Activated T-cell treated with anti-CD3 and anti-CD28 coated beads, Interleukin-2, amount 50 U/mL, for 72 hours (primary cell): Measurements from ENCODE around the gene CACNA1C. TPM values are rescaled to one million over a fixed set of nuclear protein-coding genes. Genes with fewer than 3 reads are reported as not detected.

Experiments used
- ATAC-seq, 2 donors: fragments of 150-1000 bp; cut with Tn5 transposase; replicated peaks in 1 of 2; 2 replicates each; pipeline ENCODE4 v1.10.0; 2021; ENCODE audit warnings: moderate library complexity in 2 of 2, mild to moderate bottlenecking in 1 of 2
- DNase-seq, 2 donors: peaks; one replicate each; pipeline ENCODE4 v3.0.0; 2021 to 2022; ENCODE audit warnings: mixed read lengths in 1 of 2
- H3K27ac Mint-ChIP-seq: one replicate; pipeline ENCODE4 v1.8.0; 2022; ENCODE audit warnings: mild to moderate bottlenecking, moderate library complexity, mixed read lengths
- H3K27me3 Mint-ChIP-seq: one replicate; pipeline ENCODE4 v1.8.0; 2022; ENCODE audit warnings: low read depth, mixed read lengths
- H3K36me3 Mint-ChIP-seq, 2 donors: one replicate each; pipeline ENCODE4 v1.8.0; 2022; ENCODE audit warnings: mixed read lengths in 2 of 2, mild to moderate bottlenecking in 1 of 2; ENCODE audit not compliant: insufficient read depth in 2 of 2
- H3K4me1 Mint-ChIP-seq: one replicate; pipeline ENCODE4 v1.8.0; 2022; ENCODE audit warnings: low read depth, mixed read lengths
- H3K4me3 Mint-ChIP-seq, 2 donors: one replicate each; pipeline ENCODE4 v1.8.0; 2022; ENCODE audit warnings: mild to moderate bottlenecking in 2 of 2, mixed read lengths in 2 of 2, moderate library complexity in 2 of 2
- H3K9me3 Mint-ChIP-seq, 2 donors: one replicate each; pipeline ENCODE4 v1.8.0; 2022; ENCODE audit warnings: mixed read lengths in 2 of 2
- total RNA-seq, 2 donors: library from RNA; stranded (reverse); gene quantifications; one replicate each; pipeline ENCODE4 v1.2.3, GENCODE V29; 2022

CACNA1C gene
- total RNA-seq, 2 donors from 2014 or later: 0.14 to 0.21 TPM

DNA sequence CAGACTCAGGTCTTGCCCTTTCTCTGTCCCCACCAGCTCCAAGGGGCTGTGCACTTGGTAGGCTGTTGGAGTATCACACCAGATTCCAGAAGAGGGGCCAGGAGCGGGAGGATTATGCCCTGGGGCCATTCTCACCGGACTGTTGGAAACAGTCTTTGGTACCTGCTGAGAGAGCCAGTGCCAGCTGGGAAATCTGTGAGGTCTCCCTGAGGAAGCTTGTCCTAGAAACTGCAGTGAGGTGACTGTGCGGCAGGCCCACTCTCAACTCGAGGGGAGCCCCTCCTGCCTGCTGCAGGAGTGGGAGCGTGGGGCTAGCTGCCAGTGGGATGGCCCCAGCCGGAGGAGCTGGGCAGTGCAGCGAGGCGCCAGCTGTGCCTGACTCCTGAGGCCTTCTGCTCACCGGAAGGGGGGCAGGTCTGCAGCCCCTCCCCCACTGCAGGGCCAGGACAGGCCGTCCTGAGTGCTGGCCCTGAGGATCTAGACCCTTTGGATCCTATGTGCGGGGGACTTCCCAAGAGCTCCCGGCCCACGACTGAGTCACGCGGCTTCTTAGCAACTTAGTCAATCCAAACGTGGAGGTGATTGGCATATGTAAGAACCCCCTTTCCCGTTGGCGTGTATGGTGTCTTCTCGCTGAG, 295.2 kb downstream of the CACNA1C start:
- no peaks in the 10 kb centered on the region for H3K9me3 Mint-ChIP-seq
- H3K4me3 Mint-ChIP-seq: no peak overlapping the region
- no peak for DNase-seq
- H3K27ac Mint-ChIP-seq: no peak overlapping the region
- no peak for ATAC-seq
- H3K4me1 Mint-ChIP-seq: no peaks in the 10 kb centered on the region
- H3K36me3 Mint-ChIP-seq: no peaks in the 10 kb centered on the region
- peaks cover 37% of the 10 kb centered on the region for H3K27me3 Mint-ChIP-seq

DNA sequence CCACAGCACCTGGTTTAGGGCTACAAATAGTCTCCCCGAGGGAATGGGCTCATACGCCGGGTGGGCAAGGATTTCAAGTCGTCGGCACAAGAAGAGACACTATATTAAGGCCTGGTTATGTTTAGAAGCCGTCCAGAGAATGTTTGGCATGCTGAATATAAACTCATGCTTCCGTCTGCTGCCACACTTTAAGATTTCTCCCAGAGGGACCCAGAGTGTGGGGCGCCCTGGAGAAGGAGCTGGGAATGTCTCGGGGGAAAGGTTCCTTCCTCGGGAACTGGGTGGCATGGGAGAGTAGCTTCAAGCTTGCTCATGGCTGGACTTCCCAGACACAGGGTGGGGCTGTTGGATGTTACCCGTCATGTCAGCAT, 295.7 kb downstream of the CACNA1C start:
- Mint-ChIP-seq H3K9me3 (no peaks in the 10 kb centered on the region), H3K36me3 (no peaks in the 10 kb centered on the region), H3K27ac (no peak overlapping the region), H3K27me3 (peaks cover 39% of the 10 kb centered on the region), H3K4me3 (no peak overlapping the region), H3K4me1 (no peaks in the 10 kb centered on the region)
- DNase-seq (no peak), ATAC-seq (no peak)

DNA sequence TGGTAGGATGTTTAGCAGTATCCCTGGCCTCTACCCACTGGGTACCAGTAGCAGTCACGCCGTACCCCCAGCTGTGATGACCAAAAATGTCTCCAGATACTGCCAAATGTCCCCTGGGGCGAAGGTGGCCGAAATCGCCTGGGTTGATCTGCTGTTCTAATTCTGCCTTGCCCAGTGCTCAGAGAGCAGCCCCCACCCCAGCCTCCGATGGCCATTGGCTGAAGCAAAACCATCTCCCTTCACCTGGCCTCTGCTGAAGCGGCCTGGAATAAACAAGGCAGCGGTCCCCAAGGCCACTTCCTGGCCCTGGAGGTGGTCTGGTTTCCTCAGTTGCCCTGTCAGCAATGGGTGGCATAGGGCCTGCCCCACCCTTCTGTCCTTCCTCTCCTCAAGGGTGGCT, 298.4 kb downstream of the CACNA1C start:
- Mint-ChIP-seq H3K27me3 (peaks cover 31% of the 10 kb centered on the region), H3K36me3 (no peaks in the 10 kb centered on the region), H3K4me3 (no peak overlapping the region), H3K4me1 (no peaks in the 10 kb centered on the region), H3K9me3 (no peaks in the 10 kb centered on the region), H3K27ac (no peak overlapping the region)
- DNase-seq (no peak), ATAC-seq (no peak)

DNA sequence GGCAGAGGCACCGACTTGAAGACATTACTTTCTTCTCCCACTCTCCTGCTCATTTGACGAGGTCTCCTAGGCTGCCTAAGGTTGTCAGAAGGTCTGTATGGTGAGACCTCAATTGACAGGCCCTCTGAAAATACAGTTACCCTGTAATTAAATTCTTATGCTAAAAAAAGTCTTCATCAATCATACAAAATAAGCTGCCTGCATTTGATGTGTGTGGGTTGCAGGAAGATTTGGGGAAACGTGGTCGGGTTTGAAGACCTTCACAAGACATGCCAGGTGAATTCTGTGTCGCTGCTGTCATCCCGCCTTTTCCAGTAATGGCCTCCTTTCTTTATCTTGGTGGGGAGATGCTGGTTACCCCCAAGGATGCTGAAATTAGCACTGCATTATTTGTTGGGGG, 299.4 kb downstream of the CACNA1C start:
- no peak for DNase-seq
- Mint-ChIP-seq H3K27me3 (peaks cover 31% of the 10 kb centered on the region), H3K27ac (no peak overlapping the region), H3K36me3 (no peaks in the 10 kb centered on the region), H3K4me1 (peaks cover 2% of the 10 kb centered on the region), H3K4me3 (no peak overlapping the region), H3K9me3 (no peaks in the 10 kb centered on the region)
- no peak for ATAC-seq

DNA sequence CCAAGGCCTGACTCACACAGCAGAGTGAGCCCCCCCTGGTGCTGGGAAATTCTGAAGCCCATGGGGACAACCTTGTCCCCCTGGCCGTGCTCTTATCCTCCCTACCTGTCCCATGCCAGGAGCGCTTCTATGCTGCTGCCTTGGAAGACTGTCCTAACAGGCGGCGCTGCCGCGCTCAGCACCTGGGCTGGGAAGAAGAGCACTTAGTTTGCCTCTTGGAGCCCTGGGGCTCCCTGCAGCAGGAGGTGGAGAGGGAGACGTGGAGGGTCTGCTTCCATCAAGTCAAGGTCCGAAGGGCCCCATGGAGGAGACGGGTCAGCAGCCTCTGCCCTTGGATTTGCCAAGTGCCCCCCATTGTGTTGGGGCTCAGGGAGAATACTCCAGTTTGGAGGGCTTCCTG, 300.5 kb downstream of the CACNA1C start:
- Mint-ChIP-seq H3K9me3 (no peaks in the 10 kb centered on the region), H3K4me1 (peaks cover 12% of the 10 kb centered on the region), H3K36me3 (no peaks in the 10 kb centered on the region), H3K27me3 (peaks cover 31% of the 10 kb centered on the region), H3K27ac (no peak overlapping the region), H3K4me3 (no peak overlapping the region)
- no peak for ATAC-seq
- no peak for DNase-seq

DNA sequence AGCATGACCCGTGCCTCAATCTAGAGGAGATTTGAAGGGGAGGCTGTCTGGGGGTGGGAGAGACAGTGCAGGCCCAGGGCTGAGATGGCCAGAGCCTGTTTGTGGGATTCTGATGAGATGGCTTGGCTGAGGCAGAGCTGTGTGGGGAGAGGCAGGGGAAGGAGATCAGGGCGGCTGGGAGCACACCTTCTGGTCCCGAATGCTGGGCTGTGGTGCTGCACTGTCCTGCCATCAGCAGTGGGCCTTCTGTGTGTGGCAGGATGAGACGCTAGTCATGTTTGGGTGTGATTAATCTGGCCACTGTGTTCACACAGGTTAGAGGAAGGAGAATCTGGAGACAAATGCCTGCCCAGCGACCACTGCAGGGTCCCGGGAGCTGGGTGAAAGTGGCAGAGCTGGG, 300.9 kb downstream of the CACNA1C start:
- H3K9me3 Mint-ChIP-seq: no peaks in the 10 kb centered on the region
- no peak overlapping the region for H3K4me3 Mint-ChIP-seq
- DNase-seq (no peak), ATAC-seq (no peak)
- peaks cover 16% of the 10 kb centered on the region for H3K4me1 Mint-ChIP-seq
- no peak overlapping the region for H3K27ac Mint-ChIP-seq
- H3K36me3 Mint-ChIP-seq: no peaks in the 10 kb centered on the region
- peaks cover 31% of the 10 kb centered on the region for H3K27me3 Mint-ChIP-seq

DNA sequence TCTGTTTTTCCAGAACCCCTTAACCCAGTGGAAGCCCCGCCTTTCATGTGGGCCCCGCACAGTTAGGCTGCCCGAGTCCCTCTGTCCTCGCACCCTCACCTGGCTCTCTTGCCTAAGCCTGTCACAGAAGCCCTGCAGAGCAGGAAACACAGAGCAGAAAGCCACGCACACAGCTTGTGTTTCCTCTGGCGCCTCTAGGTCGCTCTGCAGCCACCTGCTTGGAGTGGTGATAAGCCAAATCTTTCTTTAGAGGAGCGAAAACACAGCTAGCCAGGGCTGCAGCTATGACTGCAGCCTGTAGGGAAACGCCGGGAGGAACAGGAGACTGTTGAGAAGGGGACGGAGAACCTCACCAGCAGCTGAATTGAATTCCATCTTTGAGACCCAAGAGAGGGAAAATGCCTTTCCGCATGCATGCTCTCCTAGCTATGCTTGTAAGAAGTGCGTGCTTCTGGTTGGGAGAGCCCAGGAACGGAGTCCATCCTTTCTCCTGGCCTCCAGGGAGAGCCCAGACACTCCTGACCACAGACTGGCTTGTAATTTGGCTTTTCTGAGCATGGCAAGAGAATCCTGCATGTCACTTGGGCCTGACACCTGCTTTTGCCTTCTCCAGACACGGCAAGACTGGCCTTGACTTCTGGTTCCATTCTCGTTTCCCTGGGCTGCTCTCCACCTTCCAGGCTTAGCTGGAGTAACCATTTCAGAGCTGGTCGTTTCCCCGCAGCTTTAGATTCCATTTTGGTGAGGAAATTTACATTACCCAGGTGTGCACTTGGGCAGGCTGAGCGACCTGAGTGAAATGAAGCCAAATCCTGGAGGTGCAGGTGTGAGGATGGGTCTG, 301.6 kb downstream of the CACNA1C start:
- no peak overlapping the region for H3K27ac Mint-ChIP-seq
- H3K36me3 Mint-ChIP-seq: no peaks in the 10 kb centered on the region
- H3K27me3 Mint-ChIP-seq: peaks cover 38% of the 10 kb centered on the region
- H3K9me3 Mint-ChIP-seq: no peaks in the 10 kb centered on the region
- DNase-seq (no peak), ATAC-seq (no peak)
- H3K4me3 Mint-ChIP-seq: no peak overlapping the region
- peaks cover 22% of the 10 kb centered on the region for H3K4me1 Mint-ChIP-seq

DNA sequence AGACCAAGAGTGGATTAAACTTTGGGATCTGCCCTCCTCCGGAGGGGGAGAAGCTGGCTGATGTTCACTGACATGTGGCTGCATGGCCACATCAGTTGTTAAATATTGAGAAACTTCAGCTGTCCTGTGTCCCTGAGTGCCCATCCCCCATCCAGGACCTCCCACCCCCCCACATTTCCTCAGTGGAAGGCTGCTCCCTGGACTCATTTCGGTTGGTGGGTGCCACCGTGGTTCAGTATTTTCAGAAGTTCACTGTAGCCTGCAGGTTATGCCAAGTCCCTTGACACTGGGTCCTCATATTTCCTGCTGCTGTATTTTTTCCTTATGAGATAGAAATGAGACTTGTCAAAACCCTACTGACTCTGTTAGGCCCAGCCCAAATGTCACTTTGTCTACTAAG, 302.4 kb downstream of the CACNA1C start:
- no peak overlapping the region for H3K4me3 Mint-ChIP-seq
- DNase-seq (no peak), ATAC-seq (no peak)
- H3K36me3 Mint-ChIP-seq: no peaks in the 10 kb centered on the region
- H3K27me3 Mint-ChIP-seq: peaks cover 44% of the 10 kb centered on the region
- H3K27ac Mint-ChIP-seq: no peak overlapping the region
- no peaks in the 10 kb centered on the region for H3K9me3 Mint-ChIP-seq
- H3K4me1 Mint-ChIP-seq: peaks cover 22% of the 10 kb centered on the region

DNA sequence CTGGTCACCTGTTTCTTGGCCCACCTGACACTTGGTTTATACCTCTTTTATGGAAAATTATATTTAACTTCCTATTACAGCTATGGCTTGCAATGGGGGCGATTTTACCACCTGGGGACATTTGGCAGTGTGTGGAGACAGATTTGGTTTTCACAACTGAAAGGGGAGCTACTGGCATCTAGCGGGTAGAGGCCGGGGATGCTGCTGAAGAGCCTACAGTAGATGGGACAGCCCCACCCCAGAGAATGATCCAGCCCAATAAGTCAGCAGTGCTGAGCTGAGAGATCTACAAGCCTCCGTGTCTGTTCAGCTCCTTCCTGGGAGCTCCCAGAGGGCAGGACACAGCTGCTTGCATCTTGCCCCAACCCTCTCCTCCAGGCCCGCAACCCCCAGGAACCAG, 302.8 kb downstream of the CACNA1C start:
- ATAC-seq (no peak), DNase-seq (no peak)
- peaks cover 48% of the 10 kb centered on the region for H3K27me3 Mint-ChIP-seq
- H3K36me3 Mint-ChIP-seq: no peaks in the 10 kb centered on the region
- no peak overlapping the region for H3K27ac Mint-ChIP-seq
- H3K4me3 Mint-ChIP-seq: no peak overlapping the region
- peaks cover 22% of the 10 kb centered on the region for H3K4me1 Mint-ChIP-seq
- H3K9me3 Mint-ChIP-seq: no peaks in the 10 kb centered on the region

DNA sequence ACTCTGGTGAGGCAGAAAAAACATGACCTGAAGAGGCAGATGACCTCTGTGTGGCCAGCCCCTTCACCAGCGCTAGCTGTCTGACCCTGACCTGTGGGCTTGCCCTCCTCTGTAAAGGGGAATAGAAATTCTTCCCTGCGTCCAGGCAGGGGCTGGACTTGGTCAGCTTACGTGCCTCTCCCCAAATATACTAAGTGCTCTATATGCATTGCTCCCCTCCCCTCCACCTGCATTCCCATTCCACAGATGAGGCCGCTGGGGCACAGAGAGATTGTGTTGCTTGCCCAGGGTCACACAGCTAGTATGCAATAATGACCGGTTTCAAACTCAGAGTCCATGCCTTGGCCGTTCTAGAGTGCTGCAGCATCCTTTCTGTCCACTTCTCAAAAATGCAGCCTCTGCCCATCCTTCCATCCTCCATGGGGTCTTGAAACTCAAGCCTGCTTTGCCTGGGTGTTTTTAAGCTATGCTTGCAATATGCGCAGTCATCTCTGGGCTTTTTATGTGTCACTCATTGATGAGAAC, 303.9 kb downstream of the CACNA1C start:
- Mint-ChIP-seq H3K36me3 (no peaks in the 10 kb centered on the region), H3K9me3 (no peaks in the 10 kb centered on the region), H3K4me3 (no peak overlapping the region), H3K27me3 (peaks cover 46% of the 10 kb centered on the region), H3K4me1 (peaks cover 22% of the 10 kb centered on the region), H3K27ac (no peak overlapping the region)
- ATAC-seq (no peak), DNase-seq (no peak)

DNA sequence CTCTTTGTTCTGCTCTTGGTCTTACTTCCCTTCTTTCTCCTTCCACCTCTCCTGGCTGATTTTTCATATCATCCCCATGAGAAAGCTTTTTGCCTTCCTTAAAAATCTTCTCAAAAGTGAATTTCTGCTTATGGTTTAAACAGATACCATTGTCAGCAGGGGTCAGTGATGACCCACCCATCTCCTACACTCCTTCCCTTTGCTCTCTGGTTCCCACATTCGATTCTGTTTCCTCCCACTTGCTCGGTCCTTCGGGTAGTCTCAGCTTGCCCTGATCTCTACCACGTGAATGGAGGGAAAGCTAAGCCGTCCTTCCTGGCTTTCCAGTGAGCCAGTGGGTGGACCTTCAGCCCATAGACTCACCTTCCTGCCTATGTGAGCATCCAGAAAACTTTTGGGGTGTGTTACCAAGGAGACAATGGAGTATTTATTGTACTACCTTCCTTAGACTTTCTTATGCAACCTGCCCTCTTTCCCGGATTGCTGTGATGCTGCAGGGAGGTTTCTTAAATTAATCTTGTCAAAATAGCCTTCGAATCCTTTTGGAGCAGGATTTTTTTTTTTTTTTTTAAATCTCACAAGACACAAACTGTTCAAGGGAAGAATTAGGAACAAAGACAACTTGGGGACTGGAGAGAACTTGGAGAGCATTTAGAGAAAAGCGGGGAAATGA, 306.3 kb downstream of the CACNA1C start:
- peak overlapping the region in 1 of 2 donors; percentile 17 for H3K4me3 Mint-ChIP-seq
- peaks cover 23% of the 10 kb centered on the region for H3K27me3 Mint-ChIP-seq
- peaks cover 28% of the 10 kb centered on the region for H3K4me1 Mint-ChIP-seq
- ATAC-seq (no peak), DNase-seq (no peak)
- no peak overlapping the region for H3K27ac Mint-ChIP-seq
- H3K36me3 Mint-ChIP-seq: no peaks in the 10 kb centered on the region
- no peaks in the 10 kb centered on the region for H3K9me3 Mint-ChIP-seq

DNA sequence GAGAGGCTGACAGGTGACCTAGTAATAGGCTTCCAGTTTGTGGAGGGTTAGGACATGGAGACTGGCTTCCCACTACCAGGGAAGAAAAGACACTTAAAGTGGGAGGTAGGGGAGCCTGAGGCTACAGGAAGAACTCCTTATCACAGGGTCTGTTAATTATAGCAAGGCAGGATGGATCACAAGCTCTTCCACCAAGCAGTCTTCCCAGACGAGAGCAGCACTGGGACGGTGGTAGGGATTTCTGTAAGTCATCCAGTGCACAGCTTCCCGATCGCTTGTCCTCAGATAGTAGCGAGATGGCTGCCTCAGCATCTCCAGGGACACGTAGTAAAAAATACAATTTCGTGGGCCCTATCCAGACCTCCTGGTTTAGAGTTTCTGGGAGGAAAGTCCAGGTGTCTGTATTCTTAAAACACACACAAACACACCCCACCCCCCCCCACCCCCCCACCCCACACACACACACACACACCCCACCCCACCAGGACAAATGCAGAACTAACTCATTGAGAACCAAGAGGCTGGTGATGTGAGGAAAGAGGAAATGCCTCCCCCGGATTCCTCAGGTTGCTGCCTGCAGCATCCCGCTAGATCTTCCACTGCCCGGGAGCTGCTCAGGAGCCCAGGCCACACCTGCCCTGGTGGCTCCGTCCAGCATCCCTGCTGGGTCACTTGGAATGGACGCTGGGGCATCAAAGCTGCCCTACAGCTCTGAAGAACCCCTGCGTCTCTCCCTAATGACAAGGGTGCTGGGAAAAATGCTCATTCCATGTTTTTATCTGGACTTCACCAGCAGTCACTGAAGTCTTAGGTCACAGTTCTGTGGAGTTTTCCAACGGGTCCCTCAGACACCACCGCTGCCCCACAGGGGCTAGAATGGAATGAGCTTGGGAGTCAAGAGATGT, 307.2 kb downstream of the CACNA1C start:
- H3K4me3 Mint-ChIP-seq: no peak overlapping the region
- H3K27me3 Mint-ChIP-seq: peaks cover 20% of the 10 kb centered on the region
- H3K9me3 Mint-ChIP-seq: no peaks in the 10 kb centered on the region
- no peak overlapping the region for H3K27ac Mint-ChIP-seq
- no peaks in the 10 kb centered on the region for H3K36me3 Mint-ChIP-seq
- DNase-seq (no peak), ATAC-seq (no peak)
- H3K4me1 Mint-ChIP-seq: peaks cover 34% of the 10 kb centered on the region
